ENCODE measurements around the gene ADCYAP1R1. TPM values are rescaled to one million over a fixed set of nuclear protein-coding genes. Genes with fewer than 3 reads are reported as not detected.

The ADCYAP1R1 gene
- total and polyA plus RNA-seq, 8 donors: 0.25 to 20.1 (median 0.69) TPM

- no peaks in the 10 kb centered on the region for H3K9me3 ChIP-seq
- no peaks in the 10 kb centered on the region for H3K4me1 ChIP-seq
- no peak overlapping the region for H3K27ac ChIP-seq
- no peak for DNase-seq
- no peak overlapping the region for H3K4me3 ChIP-seq
- H3K36me3 ChIP-seq: no peaks in the 10 kb centered on the region
- TF ChIP-seq EP300 (IDR thresholded peaks at IDR 0.05) (no peak), POLR2A (IDR thresholded peaks at IDR 0.05) (no peak), CTCF (IDR thresholded peaks at IDR 0.05) (no peak), POLR2AphosphoS5 (IDR thresholded peaks at IDR 0.05) (no peak)
- 71 to 90% (median 86%) methylated on average over 1 of the region's 1 CpG for WGBS, 5 donors
- intact Hi-C loops (cut with DNase I; ENCODE audit: low total_unique reads): no loop called here
- peaks cover 0 to 17% (median 0%) of the 10 kb centered on the region in 3 donors for H3K27me3 ChIP-seq
Observed at GRCh38 chr7:31019509-31019908, 32.6 kb upstream of the ADCYAP1R1 start.

- intact Hi-C loops (cut with DNase I; ENCODE audit: low total_unique reads): no loop called here
- Histone ChIP-seq H3K9me3 (no peaks in the 10 kb centered on the region), H3K27ac (no peak overlapping the region), H3K36me3 (no peaks in the 10 kb centered on the region), H3K4me3 (no peak overlapping the region), H3K27me3 (peaks cover 0 to 13% (median 0%) of the 10 kb centered on the region in 3 donors), H3K4me1 (no peaks in the 10 kb centered on the region)
- 77 to 95% (median 83%) methylated on average over 3 of the region's 3 CpGs for WGBS, 5 donors
- no peak for DNase-seq
- TF ChIP-seq CTCF (IDR thresholded peaks at IDR 0.05) (no peak), POLR2A (IDR thresholded peaks at IDR 0.05) (no peak), EP300 (IDR thresholded peaks at IDR 0.05) (no peak), POLR2AphosphoS5 (IDR thresholded peaks at IDR 0.05) (no peak)
Observed at GRCh38 chr7:31020161-31020560, 31.9 kb upstream of the ADCYAP1R1 start.

GRCh38 chr7:31020652-31021051 is 31.5 kb upstream of the ADCYAP1R1 start:
- H3K27ac ChIP-seq: no peak overlapping the region
- WGBS, 5 donors: 43 to 67% (median 63%) methylated on average over 3 of the region's 3 CpGs
- no peaks in the 10 kb centered on the region for H3K4me1 ChIP-seq
- intact Hi-C loops (cut with DNase I; ENCODE audit: low total_unique reads): no loop called here
- no peaks in the 10 kb centered on the region for H3K9me3 ChIP-seq
- TF ChIP-seq CTCF (IDR thresholded peaks at IDR 0.05): no peak
- no peak for TF ChIP-seq POLR2AphosphoS5 (IDR thresholded peaks at IDR 0.05)
- no peak for TF ChIP-seq POLR2A (IDR thresholded peaks at IDR 0.05)
- no peak for TF ChIP-seq EP300 (IDR thresholded peaks at IDR 0.05)
- no peak overlapping the region for H3K4me3 ChIP-seq
- no peaks in the 10 kb centered on the region for H3K36me3 ChIP-seq
- no peak for DNase-seq
- H3K27me3 ChIP-seq: peaks cover 0 to 11% (median 0%) of the 10 kb centered on the region in 3 donors

- Histone ChIP-seq H3K4me3 (no peak overlapping the region), H3K36me3 (no peaks in the 10 kb centered on the region), H3K9me3 (no peaks in the 10 kb centered on the region), H3K27me3 (peaks cover 0 to 9% (median 0%) of the 10 kb centered on the region in 3 donors), H3K27ac (no peak overlapping the region), H3K4me1 (peaks cover 0 to 6% (median 2%) of the 10 kb centered on the region in 4 donors)
- intact Hi-C loops (cut with DNase I; ENCODE audit: low total_unique reads): no loop called here
- 82 to 89% (median 85%) methylated on average over 4 of the region's 4 CpGs for WGBS, 5 donors
- no peak for DNase-seq
- no peak for TF ChIP-seq CTCF (IDR thresholded peaks at IDR 0.05)
- TF ChIP-seq EP300 (IDR thresholded peaks at IDR 0.05): no peak
Observed at GRCh38 chr7:31022117-31022516, 30.0 kb upstream of the ADCYAP1R1 start.
